ENCODE measurements around the gene CERS6. TPM values are rescaled to one million over a fixed set of nuclear protein-coding genes. Genes with fewer than 3 reads are reported as not detected.

The CERS6 gene
- total RNA-seq, 1 experiment from 2014 or later = 45.9 TPM

DNA sequence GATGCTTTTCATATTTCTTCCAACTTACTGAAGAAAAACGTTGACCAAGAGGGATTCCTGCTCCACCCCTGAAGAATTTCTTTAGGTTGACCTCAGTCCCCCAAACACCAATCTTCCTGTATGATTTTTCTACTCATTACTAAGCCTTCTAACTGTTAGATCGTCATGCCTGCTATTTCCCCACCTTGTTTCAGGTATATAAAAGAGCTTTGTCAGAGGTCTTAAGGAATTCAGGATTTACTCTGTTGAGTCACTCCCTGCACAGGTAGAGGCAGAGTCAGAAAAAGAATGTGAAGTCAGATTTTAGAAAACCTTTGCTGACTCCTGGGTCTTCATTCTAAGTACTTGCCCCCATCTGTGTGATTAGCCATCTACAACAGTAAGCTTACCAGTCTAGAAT, 262.6 kb downstream of the CERS6 start:
- no peak for DNase-seq
- BruUV-seq (replicated peaks) = no TSS peak
- Mint-ChIP-seq H3K27ac (ENCODE audit: unreplicated experiment) (no peak overlapping the region), H3K27me3 (ENCODE audit: unreplicated experiment) (no peaks in the 10 kb centered on the region), H3K4me3 (ENCODE audit: low read depth, unreplicated experiment) (no peak overlapping the region), H3K4me1 (ENCODE audit: low read depth, unreplicated experiment) (peaks cover 20% of the 10 kb centered on the region), H3K36me3 (ENCODE audit: insufficient read depth, unreplicated experiment) (no peaks in the 10 kb centered on the region), H3K9me3 (ENCODE audit: low read depth, unreplicated experiment) (peaks cover 2% of the 10 kb centered on the region)
- CTCF ChIA-PET = no interaction called here
- TF ChIP-seq, protein P1, sequence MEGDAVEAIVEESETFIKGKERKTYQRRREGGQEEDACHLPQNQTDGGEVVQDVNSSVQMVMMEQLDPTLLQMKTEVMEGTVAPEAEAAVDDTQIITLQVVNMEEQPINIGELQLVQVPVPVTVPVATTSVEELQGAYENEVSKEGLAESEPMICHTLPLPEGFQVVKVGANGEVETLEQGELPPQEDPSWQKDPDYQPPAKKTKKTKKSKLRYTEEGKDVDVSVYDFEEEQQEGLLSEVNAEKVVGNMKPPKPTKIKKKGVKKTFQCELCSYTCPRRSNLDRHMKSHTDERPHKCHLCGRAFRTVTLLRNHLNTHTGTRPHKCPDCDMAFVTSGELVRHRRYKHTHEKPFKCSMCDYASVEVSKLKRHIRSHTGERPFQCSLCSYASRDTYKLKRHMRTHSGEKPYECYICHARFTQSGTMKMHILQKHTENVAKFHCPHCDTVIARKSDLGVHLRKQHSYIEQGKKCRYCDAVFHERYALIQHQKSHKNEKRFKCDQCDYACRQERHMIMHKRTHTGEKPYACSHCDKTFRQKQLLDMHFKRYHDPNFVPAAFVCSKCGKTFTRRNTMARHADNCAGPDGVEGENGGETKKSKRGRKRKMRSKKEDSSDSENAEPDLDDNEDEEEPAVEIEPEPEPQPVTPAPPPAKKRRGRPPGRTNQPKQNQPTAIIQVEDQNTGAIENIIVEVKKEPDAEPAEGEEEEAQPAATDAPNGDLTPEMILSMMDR (IDR thresholded peaks at IDR 0.05; ENCODE audit: unreplicated experiment) = no peak
- intact Hi-C loops (cut with micrococcal nuclease; ENCODE audit: unreplicated experiment) = no loop called here

DNA sequence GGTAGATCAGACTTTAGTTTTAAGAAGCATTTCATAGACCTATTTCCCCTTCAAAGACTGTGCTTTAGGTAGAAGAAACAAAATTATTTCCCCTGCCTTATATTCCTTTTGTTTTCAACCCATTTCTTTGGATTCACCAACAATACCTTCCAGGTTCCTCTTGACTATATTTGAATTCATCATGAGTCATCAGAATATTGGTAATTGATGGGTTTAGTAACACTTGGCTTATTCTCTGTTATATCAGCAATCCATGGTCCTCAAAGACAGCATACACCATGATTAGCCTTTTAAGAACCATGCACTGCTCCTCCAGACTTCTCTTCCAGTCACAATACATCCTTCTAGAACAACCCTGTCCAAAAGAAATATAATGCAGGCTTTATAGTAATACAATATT, 263.4 kb downstream of the CERS6 start:
- intact Hi-C loops (cut with micrococcal nuclease; ENCODE audit: unreplicated experiment) = no loop called here
- CTCF ChIA-PET = no interaction called here
- Mint-ChIP-seq H3K9me3 (ENCODE audit: low read depth, unreplicated experiment) (peaks cover 2% of the 10 kb centered on the region), H3K36me3 (ENCODE audit: insufficient read depth, unreplicated experiment) (no peaks in the 10 kb centered on the region), H3K4me3 (ENCODE audit: low read depth, unreplicated experiment) (no peak overlapping the region), H3K27ac (ENCODE audit: unreplicated experiment) (no peak overlapping the region), H3K4me1 (ENCODE audit: low read depth, unreplicated experiment) (peaks cover 20% of the 10 kb centered on the region), H3K27me3 (ENCODE audit: unreplicated experiment) (no peaks in the 10 kb centered on the region)
- TF ChIP-seq, protein P1 (IDR thresholded peaks at IDR 0.05; ENCODE audit: unreplicated experiment) = no peak
- no peak for DNase-seq
- no TSS peak for BruUV-seq (replicated peaks)

DNA sequence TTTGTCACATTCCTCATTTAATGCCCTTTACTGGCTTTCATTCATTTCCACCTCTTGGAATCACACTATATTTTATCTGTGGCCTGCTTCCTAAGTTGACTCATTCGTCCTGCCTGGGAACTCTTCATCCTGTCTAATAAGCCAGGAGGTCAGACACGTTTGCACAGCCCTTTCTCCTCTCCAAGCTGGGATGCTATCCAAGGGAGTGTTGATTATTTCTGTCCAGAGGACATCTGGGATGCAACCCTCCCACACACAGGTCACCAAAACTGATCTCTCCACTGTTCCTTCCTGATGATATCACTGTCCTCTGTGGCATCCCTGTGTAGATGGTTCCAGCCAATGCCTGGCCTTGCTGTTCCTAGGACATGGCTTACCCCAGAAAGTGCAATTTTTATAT, 266.5 kb downstream of the CERS6 start:
- intact Hi-C loops (cut with micrococcal nuclease; ENCODE audit: unreplicated experiment) = no loop called here
- H3K9me3 Mint-ChIP-seq (ENCODE audit: low read depth, unreplicated experiment) = peaks cover 2% of the 10 kb centered on the region
- no peak for DNase-seq
- no peak overlapping the region for H3K27ac Mint-ChIP-seq (ENCODE audit: unreplicated experiment)
- CTCF ChIA-PET = no interaction called here
- no peaks in the 10 kb centered on the region for H3K27me3 Mint-ChIP-seq (ENCODE audit: unreplicated experiment)
- H3K36me3 Mint-ChIP-seq (ENCODE audit: insufficient read depth, unreplicated experiment) = peaks cover 4% of the 10 kb centered on the region
- BruUV-seq (replicated peaks) = no TSS peak
- H3K4me3 Mint-ChIP-seq (ENCODE audit: low read depth, unreplicated experiment) = no peak overlapping the region
- TF ChIP-seq, protein P1 (IDR thresholded peaks at IDR 0.05; ENCODE audit: unreplicated experiment) = no peak
- H3K4me1 Mint-ChIP-seq (ENCODE audit: low read depth, unreplicated experiment) = peaks cover 18% of the 10 kb centered on the region

DNA sequence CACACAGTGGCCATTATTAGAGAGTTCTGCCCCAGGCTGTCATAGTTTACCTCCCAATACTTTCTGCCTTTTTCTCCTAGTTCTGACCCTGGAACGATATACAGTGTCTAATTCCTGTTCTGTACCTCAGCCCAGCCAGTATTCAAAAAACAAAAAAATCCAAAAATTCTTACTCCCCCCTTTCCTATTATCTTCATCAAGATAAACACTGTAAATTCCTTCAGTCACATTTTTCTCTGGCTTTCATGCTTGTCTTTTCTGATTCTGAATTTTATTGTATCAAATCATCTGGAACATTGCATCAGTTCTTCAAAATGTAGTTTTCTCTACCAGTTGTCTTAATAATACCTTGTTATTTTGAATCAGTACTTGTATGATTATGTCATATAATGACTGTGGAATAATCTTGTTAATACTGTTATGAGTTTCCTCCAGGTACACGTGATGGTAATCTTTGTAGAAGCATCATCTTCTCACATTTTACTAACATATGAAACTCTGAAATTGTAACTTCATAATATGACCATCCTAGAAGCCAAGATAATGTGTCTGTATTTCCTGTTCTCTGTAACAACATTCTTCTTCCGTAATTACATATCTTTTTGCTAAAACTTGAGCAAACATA, 267.3 kb downstream of the CERS6 start:
- intact Hi-C loops (cut with micrococcal nuclease; ENCODE audit: unreplicated experiment) = no loop called here
- CTCF ChIA-PET = no interaction called here

More for the DNA sequence above, 267.3 kb downstream of the CERS6 start:
- Mint-ChIP-seq H3K27ac (ENCODE audit: unreplicated experiment) (no peak overlapping the region), H3K9me3 (ENCODE audit: low read depth, unreplicated experiment) (peaks cover 2% of the 10 kb centered on the region), H3K36me3 (ENCODE audit: insufficient read depth, unreplicated experiment) (peaks cover 4% of the 10 kb centered on the region), H3K4me3 (ENCODE audit: low read depth, unreplicated experiment) (no peak overlapping the region), H3K4me1 (ENCODE audit: low read depth, unreplicated experiment) (peaks cover 10% of the 10 kb centered on the region), H3K27me3 (ENCODE audit: unreplicated experiment) (no peaks in the 10 kb centered on the region)
- TF ChIP-seq, protein P1 (IDR thresholded peaks at IDR 0.05; ENCODE audit: unreplicated experiment) = no peak
- no TSS peak for BruUV-seq (replicated peaks)
- no peak for DNase-seq
